GM21526 (cell line): ENCODE measurements around the gene GFPT1.

Source experiments
- ATAC-seq: cut with Tn5 transposase; IDR thresholded peaks from one replicate; pipeline ENCODE4 v1.9.1; 2021; ENCODE audit warnings: moderate library complexity; ENCODE audit not compliant: unreplicated experiment, low FRiP score

The GFPT1 gene

GRCh38 chr2:69297216-69297615 lies 89.8 kb downstream of the GFPT1 start:
- no peak for ATAC-seq

GRCh38 chr2:69296421-69296820 lies 90.6 kb downstream of the GFPT1 start:
- ATAC-seq: no peak

GRCh38 chr2:69292256-69292655 lies 94.8 kb downstream of the GFPT1 start:
- no peak for ATAC-seq

- ATAC-seq: no peak
These were observed 95.3 kb downstream of the GFPT1 start for GRCh38 chr2:69291721-69292120.

- no peak for ATAC-seq
These were observed 95.9 kb downstream of the GFPT1 start for GRCh38 chr2:69291004-69291650.

- ATAC-seq: no peak
These were observed 98.6 kb downstream of the GFPT1 start for GRCh38 chr2:69288429-69288828.

- ATAC-seq: no peak
These were observed 99.5 kb downstream of the GFPT1 start for GRCh38 chr2:69287544-69287943.

- no peak for ATAC-seq
These were observed 101.6 kb downstream of the GFPT1 start for GRCh38 chr2:69285379-69285894.

GRCh38 chr2:69280796-69281412 lies 106.1 kb downstream of the GFPT1 start:
- no peak for ATAC-seq

GRCh38 chr2:69279931-69280681 lies 106.9 kb downstream of the GFPT1 start:
- no peak for ATAC-seq

- no peak for ATAC-seq
These were observed 107.8 kb downstream of the GFPT1 start for GRCh38 chr2:69279211-69279610.

GRCh38 chr2:69278366-69278765 lies 108.7 kb downstream of the GFPT1 start:
- ATAC-seq: no peak

GRCh38 chr2:69275490-69275889 lies 111.5 kb downstream of the GFPT1 start:
- no peak for ATAC-seq

- ATAC-seq: no peak
These were observed 114.1 kb downstream of the GFPT1 start for GRCh38 chr2:69272803-69273471.

GRCh38 chr2:69271831-69272257 lies 115.2 kb downstream of the GFPT1 start:
- no peak for ATAC-seq
